K562 (cell line): Measurements from ENCODE around the gene ADAMTS10. TPM values are rescaled to one million over a fixed set of nuclear protein-coding genes. Genes with fewer than 3 reads are reported as not detected.

Source experiments
- ATAC-seq: fragments of 200-7000 bp; cut with Tn5 transposase; 3 replicates; pipeline ENCODE4 v1.9.1; 2020; ENCODE audit warnings: moderate library complexity
- BruUV-seq: library from RNA; stranded (reverse); fragments of 400-500 nt; replicated peaks from 2 replicates; lab custom pipeline; 2021; lab: Mats Ljungman, UMichigan
- CTCF ChIA-PET: fragments of 300-600 bp; formaldehyde crosslinking; extraction: SDS; loops from one replicate; lab custom pipeline; 2021; ENCODE audit warnings: low intra/inter-chr PET ratio; lab: Yijun Ruan, JAX
- POLR2A ChIA-PET: fragments of 300-600, 350-650 bp; sonication (Branson Sonifier 250); formaldehyde crosslinking; extraction: SDS; loops from one replicate; lab custom pipeline; 2021; ENCODE audit warnings: antibody characterized with exemption, inconsistent platforms; lab: Yijun Ruan, JAX
- DNase-seq, 4 experiments: peaks; one replicate each; pipeline versions ENCODE4 v3.0.0 to v3.0.0-alpha.2; 2011 to 2018; ENCODE audit warnings: low spot score in 3 of 4, mixed read lengths in 3 of 4; ENCODE audit errors: extremely low read depth in 1 of 4
- FAIRE-seq: peaks from 2 replicates; lab custom pipeline; 2011; peaks lifted over from hg19 to GRCh38; lab: Jason Lieb, UNC
- H2AFZ ChIP-seq: 2 replicates; pipeline ENCODE4 v1.6.0; 2011; ENCODE audit warnings: low read depth, low read length, control low read depth, inconsistent platforms
- H3K27ac ChIP-seq: fragments of 200-600 bp; 3 replicates; pipeline ENCODE4 v1.8.0; 2011; ENCODE audit warnings: low read depth, mild to moderate bottlenecking, control low read depth, inconsistent platforms, low read length, moderate library complexity, mixed read lengths; ENCODE audit errors: extremely low read depth
- H3K27me3 ChIP-seq, 2 experiments: fragments of 300-600 bp in 1 of 2; 2 replicates in 1 of 2; 3 replicates in 1 of 2; pipeline versions ENCODE4 v1.6.0 to v1.8.0; 2011; ENCODE audit warnings: inconsistent platforms in 2 of 2, low read length in 2 of 2, mild to moderate bottlenecking in 1 of 2, mixed read lengths in 1 of 2, moderate library complexity in 1 of 2; ENCODE audit not compliant: control insufficient read depth in 2 of 2, insufficient read depth in 2 of 2
- H3K36me3 ChIP-seq: fragments of 300-600 bp; 3 replicates; pipeline ENCODE4 v1.8.0; 2011; ENCODE audit warnings: mild to moderate bottlenecking, low read length, inconsistent platforms; ENCODE audit not compliant: control insufficient read depth, insufficient read depth
- H3K4me1 ChIP-seq, 2 experiments: fragments of 200-600 bp in 1 of 2; replicated peaks in 1 of 2; 2 replicates in 1 of 2; 3 replicates in 1 of 2; pipeline versions ENCODE4 v1.5.1 to v1.8.0; 2011; ENCODE audit warnings: inconsistent platforms in 2 of 2, low read length in 2 of 2, mild to moderate bottlenecking in 1 of 2, mixed read lengths in 1 of 2, moderate library complexity in 1 of 2; ENCODE audit not compliant: control insufficient read depth in 2 of 2, insufficient read depth in 2 of 2
- H3K4me2 ChIP-seq: 2 replicates; pipeline ENCODE4 v1.6.1; 2011; ENCODE audit warnings: low read length, control low read depth, inconsistent platforms, mixed read lengths; ENCODE audit not compliant: insufficient read depth
- H3K4me3 ChIP-seq: fragments of 200-600 bp; sonication (generic), shearing (Covaris generic); 2 replicates; pipeline ENCODE4 v1.5.1; 2016; ENCODE audit warnings: control low read depth, inconsistent platforms
- H3K79me2 ChIP-seq: fragments of 200-600 bp; 3 replicates; pipeline ENCODE4 v1.8.0; 2011; ENCODE audit warnings: low read length, inconsistent platforms; ENCODE audit not compliant: control insufficient read depth, insufficient read depth
- H3K9ac ChIP-seq, 2 experiments: 2 replicates each; pipeline versions ENCODE4 v1.6.0 to v1.6.1; 2011; ENCODE audit warnings: low read depth in 2 of 2, low read length in 2 of 2, control low read depth in 1 of 2, inconsistent platforms in 1 of 2, mild to moderate bottlenecking in 1 of 2, mixed read lengths in 1 of 2; ENCODE audit not compliant: insufficient read depth in 1 of 2
- H3K9me1 ChIP-seq: one replicate; pipeline ENCODE4 v1.6.0; 2011; ENCODE audit warnings: inconsistent platforms, mild to moderate bottlenecking, low read length, moderate library complexity; ENCODE audit not compliant: control insufficient read depth, insufficient read depth
- H3K9me3 ChIP-seq: replicated peaks from 2 replicates; pipeline ENCODE4 v1.5.1; 2011; ENCODE audit warnings: low read depth, low read length, inconsistent platforms; ENCODE audit not compliant: control insufficient read depth, insufficient read depth
- H4K20me1 ChIP-seq: replicated peaks from 2 replicates; pipeline ENCODE4 v1.6.1; 2011; ENCODE audit warnings: low read length, inconsistent platforms, mixed read lengths; ENCODE audit not compliant: control insufficient read depth, insufficient read depth
- FOXJ2 ChIP-seq: fragments of 200-800 bp; sonication (Bioruptor generic); IDR thresholded peaks from 2 replicates; pipeline ENCODE4 v1.6.1; 2016; ENCODE audit warnings: missing genetic modification characterization, missing compliant biosample characterization
- IRF2 ChIP-seq: sonication (generic); formaldehyde crosslinking; IDR thresholded peaks from 2 replicates; pipeline ENCODE4 v1.8.1; 2022; ENCODE audit warnings: mild to moderate bottlenecking, missing genetic modification reagents
- SIRT6 ChIP-seq: IDR thresholded peaks from one replicate; pipeline ENCODE4 v1.6.1; 2012; ENCODE audit warnings: low read depth, mild to moderate bottlenecking, control low read depth, inconsistent platforms, low read length, moderate library complexity
- SMAD1 ChIP-seq: fragments of 150-350 bp; IDR thresholded peaks from 2 replicates; pipeline ENCODE4 v1.6.1; 2014; ENCODE audit warnings: low read length, low read depth; ENCODE audit not compliant: partially characterized antibody
- TCF7L2 ChIP-seq: fragments of 150-350 bp; IDR thresholded peaks from 2 replicates; pipeline ENCODE4 v1.6.1; 2016; ENCODE audit warnings: low read depth, mild to moderate bottlenecking, low read length, moderate library complexity
- TEAD2 ChIP-seq: fragments of 450-650 bp; IDR thresholded peaks from 2 replicates; pipeline ENCODE4 v1.6.1; 2016; ENCODE audit warnings: missing genetic modification characterization, control low read depth, missing compliant biosample characterization
- U2AF1 ChIP-seq: fragments of 200-400 bp; formaldehyde crosslinking; optimal IDR thresholded peaks from 2 replicates; pipeline ENCODE3; 2017; ENCODE audit warnings: mild to moderate bottlenecking, low read depth, low read length, moderate library complexity
- ZBTB1 ChIP-seq: sonication (generic); formaldehyde crosslinking; IDR thresholded peaks from 2 replicates; pipeline ENCODE4 v1.8.1; 2023; ENCODE audit warnings: missing genetic modification reagents, low read depth, mild to moderate bottlenecking, borderline replicate concordance
- ZBTB7A ChIP-seq: IDR thresholded peaks from 2 replicates; pipeline ENCODE4 v1.6.1; 2011; ENCODE audit warnings: low read depth, mild to moderate bottlenecking, low read length, moderate library complexity, borderline replicate concordance; ENCODE audit not compliant: control insufficient read depth
- ZNF197 ChIP-seq: fragments of 200-800 bp; sonication (Bioruptor generic); IDR thresholded peaks from 2 replicates; pipeline ENCODE4 v1.6.1; 2016; ENCODE audit warnings: low read depth, missing genetic modification characterization, missing compliant biosample characterization
- ZNF695 ChIP-seq: fragments of 450-650 bp; formaldehyde crosslinking; IDR thresholded peaks from 2 replicates; pipeline ENCODE4 v1.4.0; 2020; ENCODE audit warnings: mild to moderate bottlenecking, moderate library complexity
- ZSCAN29 ChIP-seq: fragments of 450-650 bp; IDR thresholded peaks from 2 replicates; pipeline ENCODE4 v1.6.1; 2017
- WGBS: fragments of 100-300 bp; shearing (Covaris generic); methylation state at CpG from one replicate; pipeline ENCODE4 v1.1.6; 2016; ENCODE audit warnings: low coverage, mixed read lengths; ENCODE audit not compliant: insufficient coverage; ENCODE audit errors: missing lambda C conversion rate; 5-methylcytosine and 5-hydroxymethylcytosine counted together
- in situ Hi-C: fragments of 300-500 bp; cut with MboI; formaldehyde crosslinking; loops from 4 replicates; pipeline ENCODE4 v1.15.0; 2018; ENCODE audit warnings: inconsistent platforms, mixed read lengths
- intact Hi-C: fragments of 100-400 bp; cut with micrococcal nuclease; formaldehyde crosslinking; loops from 2 replicates; pipeline ENCODE4 v1.14.2; 2022
- polyA plus RNA-seq, 8 experiments: library from polyadenylated mRNA; depleted of rRNA in 4 of 8; stranded (reverse) in 5 of 8; unstranded in 3 of 8; fragments of >200 nt; fragmentation: Nextera tagmentation in 2 of 8; fragmentation: Illumina TruSeq in 1 of 8; extraction: Ambion mirVana in 2 of 8; extraction: Trizol in 1 of 8; gene quantifications; 2 replicates each; pipeline versions ENCODE4 v1.2.1 to v1.2.3, GENCODE V29; 2011 to 2014; ENCODE audit warnings: inconsistent platforms in 1 of 8, missing spikeins in 1 of 8
- total RNA-seq, 7 experiments: library from RNA; depleted of rRNA in 6 of 7; stranded (reverse); fragments of >200 nt in 6 of 7; fragmentation: Illumina TruSeq in 2 of 7; extraction: Trizol in 2 of 7; gene quantifications; 2 replicates each; pipeline versions ENCODE4 v1.2.1 to v1.2.3, GENCODE V29; 2011 to 2021; ENCODE audit warnings: low replicate concordance in 1 of 7
- TF ChIP-seq, protein P1 (sequence below): fragments of 450-650 bp; formaldehyde crosslinking; IDR thresholded peaks from 2 replicates; pipeline ENCODE4 v1.4.0; 2020; ENCODE audit warnings: mild to moderate bottlenecking, moderate library complexity
- TF ChIP-seq, protein P2 (sequence below), 2 experiments: fragments of 450-650 bp; formaldehyde crosslinking in 1 of 2; IDR thresholded peaks; 2 replicates each; pipeline versions ENCODE4 v1.4.0 to v1.6.1; 2014 to 2020; ENCODE audit warnings: mild to moderate bottlenecking in 2 of 2, borderline replicate concordance in 1 of 2, low read depth in 1 of 2

The ADAMTS10 gene
- total and polyA plus RNA-seq, 9 of the 15 experiments (the other 6 are each of a cell fraction or from before 2014, with no cell fraction given): 0.33 to 1.8 (median 0.57) TPM; not detected in 4

DNA sequence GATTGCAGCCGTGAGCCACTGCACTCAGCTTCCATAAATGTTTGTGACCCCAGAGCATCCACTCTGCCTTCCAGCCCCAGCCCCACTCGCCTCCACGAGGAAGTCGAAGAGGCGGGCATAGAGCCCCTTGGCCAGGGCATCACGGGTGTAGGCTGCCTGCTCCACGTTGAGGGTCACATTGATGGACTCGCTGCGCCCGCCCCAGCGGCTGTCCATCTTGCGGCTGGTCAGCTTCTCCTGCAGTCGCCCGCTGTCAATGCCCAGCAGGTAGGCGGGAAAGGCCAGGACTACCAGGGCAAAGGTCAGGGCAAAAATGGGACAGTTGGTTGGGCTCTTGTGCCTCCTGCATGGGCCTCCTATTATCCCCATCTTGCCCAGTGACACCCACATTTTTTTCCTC lies 60.4 kb downstream of the ADAMTS10 start:
- no peaks in the 10 kb centered on the region for H4K20me1 ChIP-seq
- H2AFZ ChIP-seq: no peak overlapping the region
- in situ Hi-C loops: no loop called here
- no peak overlapping the region for H3K9ac ChIP-seq
- POLR2A ChIA-PET: interaction anchor here (0.6 to 0.7 kb wide), 2 partner anchors 140 to 1213 kb away, joined by 3 read pairs; no protein-coding TSS in a partner anchor
- FAIRE-seq: no peak
- no peak overlapping the region for H3K4me2 ChIP-seq
- DNase-seq: no peak
- no peak overlapping the region for H3K27ac ChIP-seq
- H3K36me3 ChIP-seq: no peaks in the 10 kb centered on the region
- intact Hi-C loops: no loop called here
- no peaks in the 10 kb centered on the region for H3K9me1 ChIP-seq
- no TSS peak for BruUV-seq
- no peak overlapping the region for H3K4me3 ChIP-seq
- H3K79me2 ChIP-seq: no peaks in the 10 kb centered on the region
- H3K4me1 ChIP-seq: no peaks in the 10 kb centered on the region; a peak in 2 of 5 replicates
- ATAC-seq: no peak
- CTCF ChIA-PET: interaction anchor here (0.6 kb wide), 1 partner anchor 113 kb away, joined by 3 read pairs; no protein-coding TSS in a partner anchor
- no peaks in the 10 kb centered on the region; the same call in 1 of the 2 replicates for H3K9me3 ChIP-seq
- WGBS: 51% methylated on average over 15 of the region's 15 CpGs
- H3K27me3 ChIP-seq: peaks cover 0 to 9% of the 10 kb centered on the region in 2 experiments; a peak in 2 of 5 replicates
- TF ChIP-seq SMAD1 (no peak), FOXJ2 (tag) (no peak), TEAD2 (no peak), U2AF1 (no peak), ZNF197 (CRISPR knock-in tag) (no peak), SIRT6 (no peak), ZBTB7A (no peak), ZNF695 (CRISPR knock-in tag) (no peak), ZSCAN29 (no peak), IRF2 (CRISPR knock-in tag) (no peak), ZBTB1 (no peak), TCF7L2 (no peak)
- TF ChIP-seq, protein P1, sequence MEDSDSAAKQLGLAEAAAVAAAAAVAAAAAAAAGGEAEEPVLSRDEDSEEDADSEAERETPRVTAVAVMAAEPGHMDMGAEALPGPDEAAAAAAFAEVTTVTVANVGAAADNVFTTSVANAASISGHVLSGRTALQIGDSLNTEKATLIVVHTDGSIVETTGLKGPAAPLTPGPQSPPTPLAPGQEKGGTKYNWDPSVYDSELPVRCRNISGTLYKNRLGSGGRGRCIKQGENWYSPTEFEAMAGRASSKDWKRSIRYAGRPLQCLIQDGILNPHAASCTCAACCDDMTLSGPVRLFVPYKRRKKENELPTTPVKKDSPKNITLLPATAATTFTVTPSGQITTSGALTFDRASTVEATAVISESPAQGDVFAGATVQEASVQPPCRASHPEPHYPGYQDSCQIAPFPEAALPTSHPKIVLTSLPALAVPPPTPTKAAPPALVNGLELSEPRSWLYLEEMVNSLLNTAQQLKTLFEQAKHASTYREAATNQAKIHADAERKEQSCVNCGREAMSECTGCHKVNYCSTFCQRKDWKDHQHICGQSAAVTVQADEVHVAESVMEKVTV (CRISPR knock-in tag): no peak
- TF ChIP-seq, protein P2, sequence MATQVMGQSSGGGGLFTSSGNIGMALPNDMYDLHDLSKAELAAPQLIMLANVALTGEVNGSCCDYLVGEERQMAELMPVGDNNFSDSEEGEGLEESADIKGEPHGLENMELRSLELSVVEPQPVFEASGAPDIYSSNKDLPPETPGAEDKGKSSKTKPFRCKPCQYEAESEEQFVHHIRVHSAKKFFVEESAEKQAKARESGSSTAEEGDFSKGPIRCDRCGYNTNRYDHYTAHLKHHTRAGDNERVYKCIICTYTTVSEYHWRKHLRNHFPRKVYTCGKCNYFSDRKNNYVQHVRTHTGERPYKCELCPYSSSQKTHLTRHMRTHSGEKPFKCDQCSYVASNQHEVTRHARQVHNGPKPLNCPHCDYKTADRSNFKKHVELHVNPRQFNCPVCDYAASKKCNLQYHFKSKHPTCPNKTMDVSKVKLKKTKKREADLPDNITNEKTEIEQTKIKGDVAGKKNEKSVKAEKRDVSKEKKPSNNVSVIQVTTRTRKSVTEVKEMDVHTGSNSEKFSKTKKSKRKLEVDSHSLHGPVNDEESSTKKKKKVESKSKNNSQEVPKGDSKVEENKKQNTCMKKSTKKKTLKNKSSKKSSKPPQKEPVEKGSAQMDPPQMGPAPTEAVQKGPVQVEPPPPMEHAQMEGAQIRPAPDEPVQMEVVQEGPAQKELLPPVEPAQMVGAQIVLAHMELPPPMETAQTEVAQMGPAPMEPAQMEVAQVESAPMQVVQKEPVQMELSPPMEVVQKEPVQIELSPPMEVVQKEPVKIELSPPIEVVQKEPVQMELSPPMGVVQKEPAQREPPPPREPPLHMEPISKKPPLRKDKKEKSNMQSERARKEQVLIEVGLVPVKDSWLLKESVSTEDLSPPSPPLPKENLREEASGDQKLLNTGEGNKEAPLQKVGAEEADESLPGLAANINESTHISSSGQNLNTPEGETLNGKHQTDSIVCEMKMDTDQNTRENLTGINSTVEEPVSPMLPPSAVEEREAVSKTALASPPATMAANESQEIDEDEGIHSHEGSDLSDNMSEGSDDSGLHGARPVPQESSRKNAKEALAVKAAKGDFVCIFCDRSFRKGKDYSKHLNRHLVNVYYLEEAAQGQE (IDR thresholded peaks at IDR 0.05; ENCODE audit: borderline replicate concordance): no peak
- TF ChIP-seq, protein P2 (CRISPR knock-in tag; IDR thresholded peaks at IDR 0.05; ENCODE audit: low read depth): no peak
